H7 (cell line): Measurements from ENCODE around the gene DUOXA2. TPM values are rescaled to one million over a fixed set of nuclear protein-coding genes. Genes with fewer than 3 reads are reported as not detected.

ENCODE experiments used
- DNase-seq: peaks from one replicate; pipeline ENCODE4 v3.0.0; 2012
- H3K27me3 ChIP-seq: 2 replicates; pipeline ENCODE4 v1.6.0; 2011; ENCODE audit warnings: mild to moderate bottlenecking, low read length; ENCODE audit not compliant: control insufficient read depth, insufficient read depth
- H3K36me3 ChIP-seq: replicated peaks from 2 replicates; pipeline ENCODE4 v1.5.1; 2011; ENCODE audit warnings: low read length; ENCODE audit not compliant: control insufficient read depth, insufficient read depth
- H3K4me3 ChIP-seq: 2 replicates; pipeline ENCODE4 v1.5.1; 2011; ENCODE audit warnings: low read depth, mild to moderate bottlenecking, control low read depth, low read length, moderate library complexity; ENCODE audit not compliant: insufficient read depth
- total RNA-seq: library from RNA; depleted of rRNA; stranded (reverse); fragments of >200 nt; shearing (Covaris generic); gene quantifications from 2 replicates; pipeline ENCODE4 v1.2.3, GENCODE V29; 2014

Gene DUOXA2
- total RNA-seq, 1 experiment from 2014 or later = not detected

GRCh38 chr15:45147606-45148005 lies 33.5 kb downstream of the DUOXA2 start:
- Histone ChIP-seq H3K36me3 (no peaks in the 10 kb centered on the region), H3K27me3 (no peaks in the 10 kb centered on the region; the same call in 1 of the 2 replicates), H3K4me3 (no peak overlapping the region)
- DNase-seq = no peak

DNA sequence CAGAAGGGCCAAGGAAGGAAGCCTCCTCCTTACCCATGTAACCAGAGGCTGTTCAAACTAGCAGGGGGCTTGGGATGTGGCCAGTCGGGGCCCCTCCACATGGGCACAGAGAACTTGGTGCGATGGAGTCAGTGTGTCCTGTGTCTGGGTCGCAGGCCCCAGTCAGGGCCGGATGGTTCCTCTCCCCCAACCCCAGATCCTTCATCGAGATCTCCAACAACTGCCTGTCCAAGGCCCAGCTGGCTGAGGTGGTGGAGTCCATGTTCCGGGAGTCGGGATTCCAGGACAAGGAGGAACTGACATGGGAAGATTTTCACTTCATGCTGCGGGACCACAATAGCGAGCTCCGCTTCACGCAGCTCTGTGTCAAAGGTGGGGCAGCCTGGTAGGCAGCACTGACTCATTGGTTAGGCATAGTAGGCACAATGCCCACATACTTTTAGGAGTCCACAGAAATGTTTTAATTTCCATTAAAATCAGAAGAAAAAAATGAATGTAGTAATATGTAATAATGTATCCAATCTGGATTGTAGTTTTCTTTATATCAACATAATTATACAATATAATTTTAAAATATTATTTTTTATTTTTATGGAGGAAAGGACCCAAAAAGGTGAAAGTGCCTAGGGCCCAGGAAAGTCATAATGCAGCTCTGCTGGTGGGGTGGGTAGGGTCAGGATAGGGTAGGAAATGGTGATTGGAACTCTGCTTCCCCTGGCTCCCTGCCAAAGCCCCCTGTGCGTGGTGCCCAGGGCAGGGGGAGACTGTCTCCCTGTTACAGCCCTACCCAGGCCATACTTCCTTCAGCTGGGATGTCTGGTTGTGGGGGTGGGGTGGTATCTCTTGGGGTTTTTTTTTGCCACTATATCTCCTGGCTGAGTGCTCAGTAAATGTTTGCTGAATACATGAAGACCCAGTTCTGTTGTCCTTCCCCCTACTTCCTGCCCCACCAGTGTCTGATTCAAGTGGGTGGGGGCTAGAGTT lies 34.2 kb downstream of the DUOXA2 start:
- H3K27me3 ChIP-seq = no peaks in the 10 kb centered on the region; the same call in 1 of the 2 replicates
- no peak for DNase-seq
- no peak overlapping the region for H3K4me3 ChIP-seq
- H3K36me3 ChIP-seq = no peaks in the 10 kb centered on the region

DNA sequence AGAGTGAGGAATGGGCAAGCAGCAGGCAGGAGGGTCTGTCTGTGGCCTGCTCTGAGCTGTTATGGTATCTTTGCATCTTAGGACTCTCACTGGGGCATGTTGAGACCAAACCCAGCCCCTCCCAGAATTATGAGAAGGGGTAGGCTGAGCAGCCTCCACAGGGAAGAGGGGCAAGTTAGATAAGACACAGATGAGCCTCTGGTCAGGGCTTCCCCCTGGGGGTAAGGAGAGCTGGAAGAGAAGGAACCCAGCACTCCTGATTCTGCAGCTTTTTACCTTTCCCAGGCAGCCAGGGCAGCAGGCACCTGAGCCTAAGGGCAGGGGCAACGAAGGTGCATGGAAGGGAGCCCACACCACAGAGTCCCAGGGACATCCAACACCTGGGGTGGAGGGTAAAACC lies 34.9 kb downstream of the DUOXA2 start:
- Histone ChIP-seq H3K27me3 (no peaks in the 10 kb centered on the region; the same call in 1 of the 2 replicates), H3K36me3 (no peaks in the 10 kb centered on the region), H3K4me3 (no peak overlapping the region)
- no peak for DNase-seq

GRCh38 chr15:45150481-45150880 lies 36.4 kb downstream of the DUOXA2 start:
- Histone ChIP-seq H3K36me3 (no peaks in the 10 kb centered on the region), H3K27me3 (no peaks in the 10 kb centered on the region; the same call in 1 of the 2 replicates), H3K4me3 (no peak overlapping the region)
- DNase-seq = no peak

- DNase-seq = no peak
- no peak overlapping the region for H3K4me3 ChIP-seq
- H3K36me3 ChIP-seq = no peaks in the 10 kb centered on the region
Observed at GRCh38 chr15:45150997-45151396, 36.9 kb downstream of the DUOXA2 start.

GRCh38 chr15:45151998-45152828 lies 38.1 kb downstream of the DUOXA2 start:
- no peak for DNase-seq
- Histone ChIP-seq H3K27me3 (no peaks in the 10 kb centered on the region; the same call in 1 of the 2 replicates), H3K4me3 (no peak overlapping the region), H3K36me3 (no peaks in the 10 kb centered on the region)

More at GRCh38 chr15:45150997-45151396, 36.9 kb downstream of the DUOXA2 start:
- no peaks in the 10 kb centered on the region; the same call in 1 of the 2 replicates for H3K27me3 ChIP-seq

DNA sequence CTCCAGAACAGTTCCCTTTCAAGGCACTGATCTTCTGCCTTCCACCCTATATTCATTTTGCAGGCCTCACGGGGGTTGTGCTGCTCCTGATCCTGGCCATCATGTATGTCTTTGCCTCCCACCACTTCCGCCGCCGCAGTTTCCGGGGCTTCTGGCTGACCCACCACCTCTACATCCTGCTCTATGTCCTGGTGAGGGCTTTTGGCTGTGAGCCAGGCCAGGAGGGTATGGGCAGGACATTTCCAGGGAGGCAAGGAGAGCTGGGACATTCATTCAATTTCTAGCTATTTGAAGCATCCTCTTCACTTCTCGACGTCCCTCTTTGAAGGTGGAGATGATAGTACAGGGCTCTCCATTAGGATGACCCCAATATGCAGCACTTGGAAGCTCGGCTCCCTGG lies 41.6 kb downstream of the DUOXA2 start:
- Histone ChIP-seq H3K4me3 (no peak overlapping the region), H3K36me3 (no peaks in the 10 kb centered on the region), H3K27me3 (no peaks in the 10 kb centered on the region; the same call in 1 of the 2 replicates)
- no peak for DNase-seq

- H3K4me3 ChIP-seq = no peak overlapping the region
- DNase-seq = no peak
- H3K27me3 ChIP-seq = no peaks in the 10 kb centered on the region
- no peaks in the 10 kb centered on the region for H3K36me3 ChIP-seq
Observed at GRCh38 chr15:45156744-45157455, 42.8 kb downstream of the DUOXA2 start.

GRCh38 chr15:45157974-45158373 lies 43.8 kb downstream of the DUOXA2 start:
- no peak overlapping the region for H3K4me3 ChIP-seq
- no peak for DNase-seq
- no peaks in the 10 kb centered on the region for H3K27me3 ChIP-seq
- no peaks in the 10 kb centered on the region for H3K36me3 ChIP-seq

DNA sequence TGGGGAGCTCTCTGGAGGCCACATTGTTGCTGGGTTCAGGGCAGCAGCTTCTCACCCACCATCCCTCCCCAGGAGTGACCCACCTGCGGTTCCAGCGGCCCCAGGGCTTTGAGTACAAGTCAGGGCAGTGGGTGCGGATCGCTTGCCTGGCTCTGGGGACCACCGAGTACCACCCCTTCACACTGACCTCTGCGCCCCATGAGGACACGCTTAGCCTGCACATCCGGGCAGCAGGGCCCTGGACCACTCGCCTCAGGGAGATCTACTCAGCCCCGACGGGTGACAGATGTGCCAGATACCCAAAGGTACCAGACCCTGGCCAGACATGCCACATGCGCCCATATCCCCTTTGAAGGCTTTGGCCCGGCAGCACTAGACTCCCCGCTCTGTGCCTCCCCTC lies 47.5 kb downstream of the DUOXA2 start:
- Histone ChIP-seq H3K36me3 (no peaks in the 10 kb centered on the region), H3K27me3 (no peaks in the 10 kb centered on the region), H3K4me3 (no peak overlapping the region)
- DNase-seq = no peak

DNA sequence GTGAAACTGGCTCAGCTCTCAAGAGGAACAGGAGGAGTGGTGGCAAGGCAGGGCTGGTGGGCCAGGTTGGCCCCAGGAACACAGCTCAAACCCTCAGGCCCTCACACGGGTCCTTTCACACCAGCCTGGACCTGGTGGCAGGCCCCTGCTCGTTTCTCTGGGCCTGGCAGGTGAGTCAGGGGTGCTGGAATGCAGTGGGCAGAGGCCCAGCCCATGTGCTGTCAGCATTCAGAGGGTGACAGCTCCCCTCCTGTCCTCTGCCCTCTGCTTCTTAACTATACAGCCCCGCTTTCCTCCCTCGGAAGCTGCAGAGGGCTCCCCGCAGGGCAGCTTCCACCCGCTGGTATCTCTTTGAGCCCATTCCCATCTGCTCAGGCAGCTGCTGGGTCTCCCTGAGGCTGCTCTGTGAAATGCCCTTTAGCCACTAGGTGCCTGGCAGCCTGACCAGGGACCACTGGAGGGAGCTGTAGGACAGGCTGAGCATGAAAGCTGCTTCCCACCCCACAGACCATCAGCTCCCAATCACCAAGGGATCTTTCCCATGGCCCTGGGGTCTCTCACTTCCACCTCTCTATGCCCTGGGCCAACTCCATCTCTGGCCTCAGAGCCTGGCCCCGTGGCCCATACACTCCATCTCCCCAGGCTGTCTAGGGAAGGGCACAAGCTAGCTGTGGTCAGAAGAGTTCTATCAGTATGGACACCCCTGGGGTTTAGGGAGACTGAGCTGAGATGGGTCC lies 48.8 kb downstream of the DUOXA2 start:
- no peak overlapping the region for H3K4me3 ChIP-seq
- DNase-seq = peak; percentile 97

DNA sequence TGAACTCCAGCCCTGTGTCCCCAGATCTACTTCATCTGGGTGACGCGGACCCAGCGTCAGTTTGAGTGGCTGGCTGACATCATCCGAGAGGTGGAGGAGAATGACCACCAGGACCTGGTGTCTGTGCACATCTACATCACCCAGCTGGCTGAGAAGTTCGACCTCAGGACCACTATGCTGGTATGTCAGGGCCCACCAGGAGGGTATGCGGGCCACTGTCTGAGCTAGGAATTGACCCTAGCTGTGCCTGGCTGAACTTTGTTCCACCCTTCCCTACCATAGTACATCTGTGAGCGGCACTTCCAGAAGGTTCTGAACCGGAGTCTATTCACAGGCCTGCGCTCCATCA lies 49.4 kb downstream of the DUOXA2 start:
- no peak for DNase-seq
- H3K36me3 ChIP-seq = no peaks in the 10 kb centered on the region; the same call in 1 of the 2 replicates
- H3K27me3 ChIP-seq = no peaks in the 10 kb centered on the region
- H3K4me3 ChIP-seq = no peak overlapping the region

More for the DNA sequence above, 48.8 kb downstream of the DUOXA2 start:
- no peaks in the 10 kb centered on the region for H3K36me3 ChIP-seq
- no peaks in the 10 kb centered on the region for H3K27me3 ChIP-seq

- DNase-seq = no peak
- Histone ChIP-seq H3K4me3 (no peak overlapping the region), H3K27me3 (no peaks in the 10 kb centered on the region)
Observed at GRCh38 chr15:45164914-45165313, 50.8 kb downstream of the DUOXA2 start.

More at GRCh38 chr15:45164914-45165313, 50.8 kb downstream of the DUOXA2 start:
- H3K36me3 ChIP-seq = no peaks in the 10 kb centered on the region; the same call in 1 of the 2 replicates
